AG09319 (cell line): ENCODE measurements around the gene TPD52L1.

ENCODE experiments used
- DNase-seq: peaks from one replicate; pipeline ENCODE4 v3.0.0-alpha.2; 2010; ENCODE audit warnings: low read depth; ENCODE audit errors: extremely low read depth
- CTCF ChIP-seq: IDR thresholded peaks from 2 replicates; pipeline ENCODE4 v1.5.1; 2011; ENCODE audit warnings: low read depth, mild to moderate bottlenecking, inconsistent platforms, low read length, moderate library complexity

The TPD52L1 gene

GRCh38 chr6:125142618-125143017 is 11.0 kb upstream of the TPD52L1 start:
- no peak for DNase-seq
- TF ChIP-seq CTCF = no peak

DNA sequence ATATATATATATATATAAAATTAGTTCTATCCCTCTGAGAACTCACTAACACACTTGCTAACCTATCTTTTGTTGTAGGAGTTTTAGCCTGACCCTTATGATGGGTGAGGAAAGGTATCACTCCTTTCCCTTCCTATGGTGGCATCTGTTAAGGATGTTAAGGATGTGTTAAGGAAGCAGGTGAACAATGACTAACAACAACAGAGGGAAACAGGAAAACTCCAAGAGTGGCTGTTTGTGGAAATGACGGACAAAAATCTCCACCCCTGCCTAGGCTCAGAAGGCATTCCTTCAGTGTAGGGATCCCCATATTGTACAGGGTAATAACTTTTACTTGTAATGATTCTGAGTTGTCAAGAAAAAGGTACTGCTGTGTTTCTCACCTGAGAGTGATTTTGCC is 8.8 kb upstream of the TPD52L1 start:
- DNase-seq = no peak
- no peak for TF ChIP-seq CTCF

DNA sequence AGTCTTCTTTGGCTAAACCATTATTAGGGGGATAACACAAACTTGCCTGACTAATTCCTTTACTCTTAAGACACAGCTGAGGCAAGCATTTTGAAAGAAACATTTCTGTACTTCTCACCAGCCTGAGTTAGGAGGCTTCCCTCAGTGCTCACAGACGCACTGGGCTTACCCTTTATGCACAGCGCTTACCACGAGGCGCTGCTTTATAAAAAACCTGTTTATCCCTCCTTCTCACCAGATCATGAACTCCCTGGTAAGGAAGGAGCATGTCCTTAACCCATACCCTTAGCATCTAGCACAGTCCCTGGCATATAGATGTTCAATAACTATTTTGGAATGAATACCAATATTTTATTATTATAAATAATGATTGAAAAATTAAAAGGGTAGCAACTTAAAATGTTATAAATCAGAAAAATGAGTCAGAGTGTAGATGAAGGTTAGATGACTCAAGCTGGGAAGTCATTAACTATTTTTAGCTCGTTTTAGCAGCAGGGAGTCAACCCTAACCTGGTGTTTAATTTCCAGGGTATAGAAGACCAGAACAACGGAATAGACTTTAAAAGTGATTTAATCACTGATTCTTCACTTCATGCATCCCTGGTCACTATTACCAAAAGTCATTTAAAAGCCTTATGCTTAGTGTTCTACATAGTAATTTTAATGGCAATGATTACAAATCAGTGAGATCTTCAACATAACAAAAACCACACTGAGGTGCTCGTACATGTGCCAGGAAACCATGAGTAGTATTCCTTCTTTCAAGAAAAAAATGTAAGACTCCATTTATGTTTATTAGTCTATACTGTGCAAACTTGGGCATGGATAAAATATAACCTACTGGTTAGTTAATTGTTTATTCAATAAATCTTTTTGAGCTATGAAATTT is 4.1 kb upstream of the TPD52L1 start:
- no peak for TF ChIP-seq CTCF

GRCh38 chr6:125151700-125152099 is 1.9 kb upstream of the TPD52L1 start:
- no peak for TF ChIP-seq CTCF
- no peak for DNase-seq

More for the DNA sequence above, 4.1 kb upstream of the TPD52L1 start:
- no peak for DNase-seq

DNA sequence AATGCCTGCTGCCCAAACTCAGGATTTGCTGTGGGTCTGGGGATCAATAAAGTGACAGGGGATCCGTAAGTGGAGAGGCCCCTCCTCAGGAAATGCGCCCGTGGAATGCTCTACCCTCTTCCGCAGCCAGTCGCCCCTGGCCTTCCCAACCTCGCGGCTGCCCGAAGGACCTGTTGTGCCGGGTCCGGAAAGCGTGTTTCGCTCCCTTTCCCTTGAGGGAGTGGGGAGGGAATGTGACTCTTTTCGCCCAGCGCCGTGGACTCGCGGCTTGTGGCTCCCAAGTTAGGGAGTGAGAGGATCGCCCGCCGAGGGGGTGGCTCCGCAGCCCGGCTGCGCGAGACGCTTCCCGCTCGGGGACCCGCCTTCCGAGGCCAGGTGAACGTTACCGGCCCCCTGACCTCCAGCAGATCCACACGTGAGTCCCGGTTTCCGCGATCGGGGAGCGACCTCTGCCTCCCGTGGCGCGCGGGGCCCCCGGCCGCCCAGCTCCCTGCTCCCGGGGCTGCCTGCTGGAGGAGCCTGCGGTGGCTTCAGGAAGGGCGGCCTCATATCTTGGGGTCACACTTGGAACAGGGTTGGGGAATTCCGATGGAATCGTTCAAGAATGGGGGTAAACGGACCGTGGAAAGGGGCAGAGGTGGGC is 666 bp downstream of the TPD52L1 start:
- no peak for TF ChIP-seq CTCF
- no peak for DNase-seq

GRCh38 chr6:125154761-125155135 is 1.2 kb downstream of the TPD52L1 start:
- no peak for DNase-seq
- peak; percentile 11 for TF ChIP-seq CTCF

GRCh38 chr6:125155344-125155743 is 1.8 kb downstream of the TPD52L1 start:
- TF ChIP-seq CTCF = no peak
- DNase-seq = no peak
